H1 (cell line): Measurements from ENCODE around the gene ACTN4. TPM values are rescaled to one million over a fixed set of nuclear protein-coding genes. Genes with fewer than 3 reads are reported as not detected.

Experiments
- CTCF ChIA-PET: fragments of 300-600 bp; sonication (Branson Sonifier 250); formaldehyde crosslinking; loops from one replicate; lab custom pipeline; 2021; ENCODE audit not compliant: partially characterized antibody; lab: Charles Lee
- POLR2A ChIA-PET: fragments of 300-600 bp; sonication (Branson Sonifier 250); formaldehyde crosslinking; loops from one replicate; lab custom pipeline; 2021; ENCODE audit warnings: inconsistent platforms; ENCODE audit not compliant: partially characterized antibody; lab: Charles Lee
- DNase-seq, 2 experiments: peaks; one replicate each; pipeline versions ENCODE4 v3.0.0 to v3.0.0-alpha.2; 2010 to 2022; ENCODE audit warnings: low spot score in 2 of 2, low read depth in 1 of 2, mixed read lengths in 1 of 2
- FAIRE-seq: peaks from 2 replicates; lab custom pipeline; 2011; peaks lifted over from hg19 to GRCh38; lab: Jason Lieb, UNC
- H2AFZ ChIP-seq: 2 replicates; pipeline ENCODE4 v1.8.1; 2012; ENCODE audit warnings: low read length, inconsistent platforms
- H2AK5ac ChIP-seq: 2 replicates; pipeline ENCODE4 v1.6.1; 2013; ENCODE audit warnings: low read depth, low read length
- H2BK120ac ChIP-seq: replicated peaks from 2 replicates; pipeline ENCODE3; 2013; ENCODE audit warnings: low read depth, low read length, inconsistent platforms
- H2BK12ac ChIP-seq: 2 replicates; pipeline ENCODE4 v1.6.1; 2013; ENCODE audit warnings: low read depth, low read length
- H2BK15ac ChIP-seq: 2 replicates; pipeline ENCODE4 v1.6.1; 2013; ENCODE audit warnings: low read length
- H2BK20ac ChIP-seq: 2 replicates; pipeline ENCODE4 v1.6.1; 2013; ENCODE audit warnings: low read length
- H2BK5ac ChIP-seq: 2 replicates; pipeline ENCODE4 v1.6.1; 2013; ENCODE audit warnings: low read depth, low read length
- H3K14ac ChIP-seq: 2 replicates; pipeline ENCODE4 v1.6.1; 2013; ENCODE audit warnings: inconsistent platforms; ENCODE audit not compliant: insufficient read length
- H3K18ac ChIP-seq: 2 replicates; pipeline ENCODE4 v1.6.1; 2013; ENCODE audit warnings: low read length; ENCODE audit errors: extremely low read depth
- H3K23ac ChIP-seq: 2 replicates; pipeline ENCODE4 v1.6.1; 2013; ENCODE audit warnings: inconsistent platforms; ENCODE audit not compliant: insufficient read length
- H3K23me2 ChIP-seq: 2 replicates; pipeline ENCODE4 v1.6.1; 2013; ENCODE audit warnings: low read depth, low read length
- H3K27ac ChIP-seq: 2 replicates; pipeline ENCODE4 v1.6.1; 2011; ENCODE audit warnings: low read depth, low read length, inconsistent platforms
- H3K27me3 ChIP-seq, 4 experiments: replicated peaks in 1 of 4; 1 replicate in 1 of 4; 2 replicates in 3 of 4; pipeline versions ENCODE4 v1.6.1 to v1.8.1; 2011 to 2013; ENCODE audit warnings: low read length in 3 of 4, mild to moderate bottlenecking in 3 of 4, inconsistent platforms in 2 of 4, mixed read lengths in 2 of 4, moderate library complexity in 1 of 4; ENCODE audit not compliant: control insufficient read depth in 3 of 4, insufficient read depth in 3 of 4; ENCODE audit errors: extremely low read depth in 1 of 4
- H3K36me3 ChIP-seq, 4 experiments: 2 replicates each; pipeline versions ENCODE4 v1.6.1 to v1.8.1; 2011 to 2013; ENCODE audit warnings: mild to moderate bottlenecking in 4 of 4, low read length in 3 of 4, moderate library complexity in 2 of 4, control low read depth in 1 of 4, inconsistent platforms in 1 of 4; ENCODE audit not compliant: insufficient read depth in 4 of 4, control insufficient read depth in 2 of 4
- H3K4ac ChIP-seq: replicated peaks from 2 replicates; pipeline ENCODE3; 2013; ENCODE audit warnings: low read length, low read depth, mixed read lengths, inconsistent platforms; ENCODE audit not compliant: insufficient read length
- H3K4me1 ChIP-seq, 4 experiments: replicated peaks in 1 of 4; 1 replicate in 1 of 4; 2 replicates in 3 of 4; pipeline versions ENCODE4 v1.6.1 to v1.8.1; 2011 to 2013; ENCODE audit warnings: low read length in 3 of 4, inconsistent platforms in 2 of 4, mixed read lengths in 1 of 4; ENCODE audit not compliant: insufficient read depth in 4 of 4, control insufficient read depth in 3 of 4
- H3K4me2 ChIP-seq, 2 experiments: 2 replicates each; pipeline versions ENCODE4 v1.6.1 to v1.8.1; 2011 to 2013; ENCODE audit warnings: low read depth in 2 of 2, low read length in 2 of 2, control low read depth in 1 of 2, inconsistent platforms in 1 of 2, mild to moderate bottlenecking in 1 of 2; ENCODE audit not compliant: insufficient read depth in 1 of 2
- H3K4me3 ChIP-seq, 4 experiments: fragments of 200-600, 300-600 bp in 1 of 4; sonication (generic), shearing (Covaris generic), sonication (Bioruptor Twin) in 1 of 4; 2 replicates each; pipeline versions ENCODE4 v1.5.1 to v1.8.1; 2011 to 2016; ENCODE audit warnings: low read length in 4 of 4, low read depth in 3 of 4, control low read depth in 2 of 4, inconsistent platforms in 2 of 4, mild to moderate bottlenecking in 2 of 4, mixed read lengths in 1 of 4, moderate library complexity in 1 of 4; ENCODE audit not compliant: insufficient read depth in 2 of 4; ENCODE audit errors: extremely low read depth in 1 of 4
- H3K56ac ChIP-seq: replicated peaks from 2 replicates; pipeline ENCODE3; 2013; ENCODE audit warnings: low read depth, mild to moderate bottlenecking, mixed read lengths, low read length, inconsistent platforms; ENCODE audit not compliant: insufficient read length
- H3K79me1 ChIP-seq: 2 replicates; pipeline ENCODE4 v1.6.1; 2013; ENCODE audit warnings: low read depth, low read length, control low read depth
- H3K79me2 ChIP-seq, 2 experiments: 2 replicates each; pipeline versions ENCODE4 v1.6.1 to v1.8.1; 2012 to 2013; ENCODE audit warnings: low read length in 2 of 2, mild to moderate bottlenecking in 2 of 2, inconsistent platforms in 1 of 2; ENCODE audit not compliant: insufficient read depth in 2 of 2, control insufficient read depth in 1 of 2
- H3K9ac ChIP-seq, 4 experiments: replicated peaks in 1 of 4; 1 replicate in 1 of 4; 2 replicates in 3 of 4; pipeline versions ENCODE4 v1.6.1 to v1.8.1; 2011 to 2013; ENCODE audit warnings: low read depth in 3 of 4, low read length in 3 of 4, control low read depth in 2 of 4, mild to moderate bottlenecking in 2 of 4, moderate library complexity in 2 of 4, inconsistent platforms in 1 of 4; ENCODE audit errors: extremely low read depth in 1 of 4
- H3K9me3 ChIP-seq, 2 experiments: 2 replicates each; pipeline versions ENCODE4 v1.6.1 to v1.8.1; 2012 to 2013; ENCODE audit warnings: mild to moderate bottlenecking in 2 of 2, moderate library complexity in 2 of 2, control low read depth in 1 of 2, inconsistent platforms in 1 of 2, low read depth in 1 of 2, low read length in 1 of 2, mixed read lengths in 1 of 2; ENCODE audit not compliant: insufficient read depth in 2 of 2
- H4K20me1 ChIP-seq, 2 experiments: replicated peaks in 1 of 2; 2 replicates each; pipeline versions ENCODE3 to v1.8.1; 2011 to 2013; ENCODE audit warnings: inconsistent platforms in 2 of 2, low read length in 2 of 2, mild to moderate bottlenecking in 1 of 2; ENCODE audit not compliant: insufficient read depth in 2 of 2, control insufficient read depth in 1 of 2
- H4K5ac ChIP-seq: 2 replicates; pipeline ENCODE4 v1.6.1; 2013; ENCODE audit warnings: low read length, low read depth, mixed read lengths, inconsistent platforms; ENCODE audit not compliant: insufficient read length
- H4K8ac ChIP-seq: 2 replicates; pipeline ENCODE4 v1.8.0; 2013; ENCODE audit warnings: mild to moderate bottlenecking, moderate library complexity, low read length, inconsistent platforms; ENCODE audit not compliant: insufficient read depth; ENCODE audit errors: extremely low read depth
- H4K91ac ChIP-seq: replicated peaks from 2 replicates; pipeline ENCODE3; 2013; ENCODE audit warnings: low read length, mixed read lengths, inconsistent platforms; ENCODE audit not compliant: insufficient read length
- CHD2 ChIP-seq: IDR thresholded peaks from 2 replicates; pipeline ENCODE4 v1.6.1; 2012; ENCODE audit warnings: low read length, improper control_type of control experiment
- GTF2F1 ChIP-seq: IDR thresholded peaks from 2 replicates; pipeline ENCODE4 v1.6.1; 2012; ENCODE audit warnings: low read depth, low read length, improper control_type of control experiment, borderline replicate concordance
- JUND ChIP-seq: IDR thresholded peaks from 2 replicates; pipeline ENCODE4 v1.6.1; 2011; ENCODE audit warnings: mild to moderate bottlenecking, improper control_type of control experiment, low read length
- KDM5A ChIP-seq: fragments of 200-600 bp; IDR thresholded peaks from 2 replicates; pipeline ENCODE4 v1.7.1; 2012; ENCODE audit warnings: mild to moderate bottlenecking, low read length, inconsistent platforms, mixed read lengths
- PHF8 ChIP-seq: fragments of 200-600 bp; sonication (generic); conservative IDR thresholded peaks from 2 replicates; pipeline ENCODE4 v1.7.1; 2012; ENCODE audit warnings: low read depth, mild to moderate bottlenecking, inconsistent platforms, low read length, moderate library complexity
- POLR2A ChIP-seq, 2 experiments: IDR thresholded peaks; 1 replicate in 1 of 2; 2 replicates in 1 of 2; pipeline ENCODE4 v1.6.1; 2011; ENCODE audit warnings: low read depth in 2 of 2, low read length in 2 of 2, mild to moderate bottlenecking in 2 of 2; ENCODE audit errors: control extremely low read depth in 1 of 2
- RAD21 ChIP-seq, 2 experiments: IDR thresholded peaks in 1 of 2; conservative IDR thresholded peaks in 1 of 2; 2 replicates each; pipeline ENCODE4 v1.6.1; 2011; ENCODE audit warnings: low read depth in 2 of 2, low read length in 2 of 2, improper control_type of control experiment in 1 of 2, inconsistent platforms in 1 of 2, mild to moderate bottlenecking in 1 of 2, moderate library complexity in 1 of 2
- RNF2 ChIP-seq: fragments of 200-900, 300-1000 bp; sonication (generic); IDR thresholded peaks from 2 replicates; pipeline ENCODE4 v1.7.1; 2016; ENCODE audit warnings: borderline replicate concordance, low read depth, mild to moderate bottlenecking, antibody characterized with exemption, low read length; ENCODE audit not compliant: poor library complexity, severe bottlenecking; ENCODE audit errors: missing control alignments
- RXRA ChIP-seq: IDR thresholded peaks from 2 replicates; pipeline ENCODE4 v1.6.1; 2011; ENCODE audit warnings: low read depth, mild to moderate bottlenecking, low read length, moderate library complexity; ENCODE audit not compliant: insufficient read depth
- SIX5 ChIP-seq: IDR thresholded peaks from 2 replicates; pipeline ENCODE4 v1.6.1; 2011; ENCODE audit warnings: mild to moderate bottlenecking, low read depth, low read length
- SP1 ChIP-seq: IDR thresholded peaks from 2 replicates; pipeline ENCODE4 v1.6.1; 2011; ENCODE audit warnings: low read depth, low read length
- TAF7 ChIP-seq: optimal IDR thresholded peaks from 2 replicates; pipeline ENCODE3; 2011; ENCODE audit warnings: low read depth, mild to moderate bottlenecking, inconsistent platforms, low read length, moderate library complexity, borderline replicate concordance
- TBP ChIP-seq: IDR thresholded peaks from 2 replicates; pipeline ENCODE4 v1.6.1; 2011; ENCODE audit warnings: low read depth, low read length, improper control_type of control experiment
- WGBS, 2 experiments: shearing (Covaris generic) in 1 of 2; methylation state at CpG; one replicate each; pipeline versions ENCODE4 v1.1.6 to v1.1.7; 2013 to 2015; ENCODE audit warnings: low lambda C conversion rate in 2 of 2, mixed read lengths in 2 of 2, inconsistent platforms in 1 of 2, low coverage in 1 of 2, missing lambda C conversion rate in 1 of 2; ENCODE audit not compliant: insufficient replicate concordance in 2 of 2, insufficient coverage in 1 of 2, insufficient read length in 1 of 2; ENCODE audit errors: extremely low coverage in 1 of 2, missing lambda C conversion rate in 1 of 2; 5-methylcytosine and 5-hydroxymethylcytosine counted together
- polyA plus RNA-seq, 7 experiments: library from polyadenylated mRNA; depleted of rRNA in 3 of 7; stranded (reverse) in 5 of 7; unstranded in 2 of 7; fragments of >200 nt in 5 of 7; fragments of 200-250 nt in 2 of 7; gene quantifications; 1 replicate in 5 of 7; 2 replicates in 1 of 7; 4 replicates in 1 of 7; pipeline versions ENCODE4 v1.2.1 to v1.2.3, GENCODE V29; 2011 to 2013; ENCODE audit warnings: missing spikeins in 2 of 7, mixed read lengths in 2 of 7
- total RNA-seq: library from RNA; stranded (reverse); fragmentation: NEBNext Ultra II Directional; extraction: Animal tissue kit (Norgen Biotek cat#: 25700); gene quantifications from 2 replicates; pipeline ENCODE4 v1.2.1, GENCODE V29; 2021

Gene ACTN4
- total and polyA plus RNA-seq, 2 of the 8 experiments (the other 6 are each of a cell fraction or from before 2014, with no cell fraction given) = 211 to 520 TPM

- Histone ChIP-seq H3K36me3 (peaks cover 30 to 77% (median 65%) of the 10 kb centered on the region in 4 experiments; a peak in 7 of 8 replicates), H3K18ac (no peak overlapping the region), H3K27me3 (no peaks in the 10 kb centered on the region), H2BK12ac (no peak overlapping the region), H3K4me3 (no peak overlapping the region), H3K4me2 (no peak overlapping the region), H2BK15ac (no peak overlapping the region), H3K14ac (no peak overlapping the region), H4K8ac (no peak overlapping the region), H3K4me1 (no peaks in the 10 kb centered on the region), H3K23me2 (no peaks in the 10 kb centered on the region; the same call in 1 of the 2 replicates), H3K27ac (no peak overlapping the region), H3K4ac (no peak overlapping the region), H2BK5ac (no peak overlapping the region), H2AK5ac (no peak overlapping the region), H3K9ac (no peak overlapping the region), H3K79me2 (no peaks in the 10 kb centered on the region), H2BK20ac (no peak overlapping the region), H3K23ac (no peak overlapping the region), H3K9me3 (no peaks in the 10 kb centered on the region), H3K79me1 (peaks cover 4% of the 10 kb centered on the region; the same call in 1 of the 2 replicates), H4K91ac (no peak overlapping the region), H2AFZ (no peak overlapping the region), H3K56ac (no peak overlapping the region), H4K20me1 (peaks cover 5 to 20% of the 10 kb centered on the region in 2 experiments), H2BK120ac (no peak overlapping the region), H4K5ac (no peak overlapping the region)
- no peak for FAIRE-seq
- WGBS, 2 experiments = 90% methylated on average over 8 of the region's 10 CpGs; no CpG with 5 or more reads in 1 of the 2 experiments
- ChIA-PET POLR2A (interaction anchor here (0.7 to 2.2 kb wide), 13 partner anchors 9 to 197 kb away, joined by 3 to 8 read pairs (median 4); partner anchors contain the start of gene ECH1), CTCF (interaction anchor here (0.9 to 3.3 kb wide), 15 partner anchors 9 to 165 kb away, joined by 3 to 11 read pairs (median 4); no protein-coding TSS in a partner anchor)
- no peak for DNase-seq
- TF ChIP-seq POLR2A (IDR thresholded peaks at IDR 0.05; ENCODE audit: control extremely low read depth in 1 of 2, low read depth in 2 of 2, low read length in 2 of 2) (no peak), CHD2 (no peak), PHF8 (no peak), KDM5A (no peak), JUND (no peak), RAD21 (IDR thresholded peaks at IDR 0.05 in 1 of 2, conservative IDR thresholded peaks at IDR 0.05 in 1 of 2; ENCODE audit: low read depth in 2 of 2, low read length in 2 of 2) (no peak), SP1 (no peak), TBP (no peak), GTF2F1 (no peak), RNF2 (no peak), RXRA (no peak), SIX5 (no peak), TAF7 (no peak)
These were observed 75.6 kb downstream of the ACTN4 start for GRCh38 chr19:38722947-38723605.
